ENCODE data around the gene COX6B1.
"Not testable (repeated sequence)": the region's sequence is repeated elsewhere in the genome, so short reads cannot be mapped to it uniquely, and the experiment has no call there.

The COX6B1 gene

GRCh38 chr19:35648017-35648961 lies at the start of gene COX6B1:
COX6B1 (plus strand) TSS chr19:35648323; CDS start chr19:35651244, 2,921 bp downstream.
- DNase-seq: peak; percentile 96

- no peak for DNase-seq
Observed at GRCh38 chr19:35601971-35602370, 46.2 kb upstream of the COX6B1 start.

- DNase-seq: not testable (repeated sequence)
Observed at GRCh38 chr19:35604436-35604835, 43.7 kb upstream of the COX6B1 start.

- DNase-seq: not testable (repeated sequence)
Observed at GRCh38 chr19:35607170-35607569, 41.0 kb upstream of the COX6B1 start.

- DNase-seq: no peak
Observed at GRCh38 chr19:35607661-35608060, 40.5 kb upstream of the COX6B1 start.

- DNase-seq: no peak
Observed at GRCh38 chr19:35608251-35608650, 39.9 kb upstream of the COX6B1 start.

- DNase-seq: no peak
Observed at GRCh38 chr19:35609851-35610353, 38.2 kb upstream of the COX6B1 start.

GRCh38 chr19:35612224-35612558 lies 35.9 kb upstream of the COX6B1 start:
- DNase-seq: no peak

GRCh38 chr19:35612559-35613321 lies 35.4 kb upstream of the COX6B1 start, which contains the start of gene HAUS5:
HAUS5 (plus strand) TSS chr19:35612735; CDS start chr19:35612795, 60 bp downstream.
- peak; percentile 86 for DNase-seq

- DNase-seq: no peak
Observed at GRCh38 chr19:35613574-35613973, 34.5 kb upstream of the COX6B1 start.

- no peak for DNase-seq
Observed at GRCh38 chr19:35615036-35615435, 33.1 kb upstream of the COX6B1 start.

- DNase-seq: no peak
Observed at GRCh38 chr19:35618857-35619256, 29.3 kb upstream of the COX6B1 start.

GRCh38 chr19:35619290-35619923 lies 28.7 kb upstream of the COX6B1 start:
- DNase-seq: no peak

- no peak for DNase-seq
Observed at GRCh38 chr19:35620001-35620400, 28.1 kb upstream of the COX6B1 start.

GRCh38 chr19:35621708-35622107 lies 26.4 kb upstream of the COX6B1 start:
- no peak for DNase-seq

- no peak for DNase-seq
Observed at GRCh38 chr19:35622750-35623149, 25.4 kb upstream of the COX6B1 start.

GRCh38 chr19:35623327-35624010 lies 24.7 kb upstream of the COX6B1 start:
- DNase-seq: no peak

GRCh38 chr19:35628264-35628564 lies 19.9 kb upstream of the COX6B1 start:
- no peak for DNase-seq

GRCh38 chr19:35628565-35629331 lies 19.4 kb upstream of the COX6B1 start, which contains the start of gene RBM42:
RBM42 (plus strand) TSS chr19:35629036; CDS start chr19:35629154, 118 bp downstream.
- peak; percentile 97 for DNase-seq

GRCh38 chr19:35629332-35629633 lies 18.8 kb upstream of the COX6B1 start:
- DNase-seq: no peak

GRCh38 chr19:35633727-35634440 lies 14.2 kb upstream of the COX6B1 start:
- DNase-seq: no peak
